Measurements from ENCODE around the gene GALNT14.

The GALNT14 gene

GRCh38 chr2:30990671-30991070 lies 147.6 kb downstream of the GALNT14 start:
- H3K27me3 ChIP-seq (ENCODE audit: low read depth): no peaks in the 10 kb centered on the region
- DNase-seq (ENCODE audit: low spot score in 2 of 2): no peak
- H3K4me3 ChIP-seq: no peak overlapping the region
- no peaks in the 10 kb centered on the region for H3K4me1 ChIP-seq
- in situ Hi-C loops (cut with MboI; ENCODE audit: low sequenced_read_pairs): no loop called here
- H3K36me3 ChIP-seq (replicated peaks): no peaks in the 10 kb centered on the region
- no peaks in the 10 kb centered on the region for H3K9me3 ChIP-seq

GRCh38 chr2:30990176-30990575 lies 148.1 kb downstream of the GALNT14 start:
- no peaks in the 10 kb centered on the region for H3K27me3 ChIP-seq (ENCODE audit: low read depth)
- H3K4me3 ChIP-seq: no peak overlapping the region
- H3K9me3 ChIP-seq: no peaks in the 10 kb centered on the region
- no peaks in the 10 kb centered on the region for H3K36me3 ChIP-seq (replicated peaks)
- in situ Hi-C loops (cut with MboI; ENCODE audit: low sequenced_read_pairs): no loop called here
- no peak for DNase-seq (ENCODE audit: low spot score in 2 of 2)
- H3K4me1 ChIP-seq: no peaks in the 10 kb centered on the region

- Histone ChIP-seq H3K4me3 (no peak overlapping the region), H3K9me3 (no peaks in the 10 kb centered on the region), H3K4me1 (no peaks in the 10 kb centered on the region), H3K36me3 (replicated peaks) (no peaks in the 10 kb centered on the region), H3K27me3 (ENCODE audit: low read depth) (no peaks in the 10 kb centered on the region)
- DNase-seq (ENCODE audit: low spot score in 2 of 2): no peak
- in situ Hi-C loops (cut with MboI; ENCODE audit: low sequenced_read_pairs): no loop called here
These were observed 148.5 kb downstream of the GALNT14 start for GRCh38 chr2:30989746-30990145.

GRCh38 chr2:30987566-30987965 lies 150.7 kb downstream of the GALNT14 start:
- DNase-seq (ENCODE audit: low spot score in 2 of 2): no peak
- in situ Hi-C loops (cut with MboI; ENCODE audit: low sequenced_read_pairs): no loop called here
- Histone ChIP-seq H3K27me3 (ENCODE audit: low read depth) (no peaks in the 10 kb centered on the region), H3K36me3 (replicated peaks) (no peaks in the 10 kb centered on the region), H3K9me3 (no peaks in the 10 kb centered on the region), H3K4me3 (no peak overlapping the region), H3K4me1 (no peaks in the 10 kb centered on the region)

GRCh38 chr2:30986231-30986580 lies 152.0 kb downstream of the GALNT14 start:
- Histone ChIP-seq H3K4me1 (no peaks in the 10 kb centered on the region), H3K9me3 (no peaks in the 10 kb centered on the region), H3K36me3 (replicated peaks) (no peaks in the 10 kb centered on the region), H3K4me3 (no peak overlapping the region), H3K27me3 (ENCODE audit: low read depth) (no peaks in the 10 kb centered on the region)
- no peak for DNase-seq (ENCODE audit: low spot score in 2 of 2)
- in situ Hi-C loops (cut with MboI; ENCODE audit: low sequenced_read_pairs): no loop called here

GRCh38 chr2:30985493-30986230 lies 152.6 kb downstream of the GALNT14 start:
- H3K4me1 ChIP-seq: no peaks in the 10 kb centered on the region
- DNase-seq (ENCODE audit: low spot score in 2 of 2): no peak
- no peaks in the 10 kb centered on the region for H3K27me3 ChIP-seq (ENCODE audit: low read depth)
- H3K36me3 ChIP-seq (replicated peaks): no peaks in the 10 kb centered on the region
- in situ Hi-C loops (cut with MboI; ENCODE audit: low sequenced_read_pairs): no loop called here
- H3K9me3 ChIP-seq: no peaks in the 10 kb centered on the region
- H3K4me3 ChIP-seq: no peak overlapping the region

- H3K36me3 ChIP-seq (replicated peaks): no peaks in the 10 kb centered on the region
- in situ Hi-C loops (cut with MboI; ENCODE audit: low sequenced_read_pairs): no loop called here
These were observed 154.1 kb downstream of the GALNT14 start for GRCh38 chr2:30984148-30984547.

GRCh38 chr2:30981510-30981909 lies 156.7 kb downstream of the GALNT14 start:
- Histone ChIP-seq H3K4me3 (no peak overlapping the region), H3K36me3 (replicated peaks) (no peaks in the 10 kb centered on the region), H3K4me1 (no peaks in the 10 kb centered on the region), H3K9me3 (no peaks in the 10 kb centered on the region), H3K27me3 (ENCODE audit: low read depth) (no peaks in the 10 kb centered on the region)
- DNase-seq (ENCODE audit: low spot score in 2 of 2): no peak
- in situ Hi-C loops (cut with MboI; ENCODE audit: low sequenced_read_pairs): no loop called here

More at GRCh38 chr2:30984148-30984547, 154.1 kb downstream of the GALNT14 start:
- DNase-seq (ENCODE audit: low spot score in 2 of 2): no peak
- H3K4me3 ChIP-seq: no peak overlapping the region
- H3K9me3 ChIP-seq: no peaks in the 10 kb centered on the region
- no peaks in the 10 kb centered on the region for H3K27me3 ChIP-seq (ENCODE audit: low read depth)
- no peaks in the 10 kb centered on the region for H3K4me1 ChIP-seq

GRCh38 chr2:30981096-30981495 lies 157.1 kb downstream of the GALNT14 start:
- in situ Hi-C loops (cut with MboI; ENCODE audit: low sequenced_read_pairs): no loop called here
- Histone ChIP-seq H3K36me3 (replicated peaks) (no peaks in the 10 kb centered on the region), H3K4me3 (no peak overlapping the region), H3K27me3 (ENCODE audit: low read depth) (no peaks in the 10 kb centered on the region), H3K4me1 (no peaks in the 10 kb centered on the region), H3K9me3 (no peaks in the 10 kb centered on the region)
- no peak for DNase-seq (ENCODE audit: low spot score in 2 of 2)

- in situ Hi-C loops (cut with MboI; ENCODE audit: low sequenced_read_pairs): no loop called here
These were observed 158.4 kb downstream of the GALNT14 start for GRCh38 chr2:30979822-30980245.

GRCh38 chr2:30978854-30979253 lies 159.4 kb downstream of the GALNT14 start:
- in situ Hi-C loops (cut with MboI; ENCODE audit: low sequenced_read_pairs): no loop called here
- DNase-seq (ENCODE audit: low spot score in 2 of 2): no peak
- no peaks in the 10 kb centered on the region for H3K4me1 ChIP-seq
- H3K9me3 ChIP-seq: no peaks in the 10 kb centered on the region
- H3K36me3 ChIP-seq (replicated peaks): no peaks in the 10 kb centered on the region
- H3K27me3 ChIP-seq (ENCODE audit: low read depth): no peaks in the 10 kb centered on the region
- no peak overlapping the region for H3K4me3 ChIP-seq

More at GRCh38 chr2:30979822-30980245, 158.4 kb downstream of the GALNT14 start:
- Histone ChIP-seq H3K4me1 (no peaks in the 10 kb centered on the region), H3K27me3 (ENCODE audit: low read depth) (no peaks in the 10 kb centered on the region), H3K9me3 (no peaks in the 10 kb centered on the region), H3K36me3 (replicated peaks) (no peaks in the 10 kb centered on the region), H3K4me3 (no peak overlapping the region)
- DNase-seq (ENCODE audit: low spot score in 2 of 2): no peak

- in situ Hi-C loops (cut with MboI; ENCODE audit: low sequenced_read_pairs): no loop called here
- no peak overlapping the region for H3K4me3 ChIP-seq
- no peaks in the 10 kb centered on the region for H3K36me3 ChIP-seq (replicated peaks)
- H3K4me1 ChIP-seq: no peaks in the 10 kb centered on the region
- no peak for DNase-seq (ENCODE audit: low spot score in 2 of 2)
- H3K27me3 ChIP-seq (ENCODE audit: low read depth): no peaks in the 10 kb centered on the region
- no peaks in the 10 kb centered on the region for H3K9me3 ChIP-seq
These were observed 160.2 kb downstream of the GALNT14 start for GRCh38 chr2:30978044-30978443.

GRCh38 chr2:30975156-30975555 lies 163.1 kb downstream of the GALNT14 start:
- Histone ChIP-seq H3K4me1 (no peaks in the 10 kb centered on the region), H3K36me3 (replicated peaks) (no peaks in the 10 kb centered on the region), H3K9me3 (no peaks in the 10 kb centered on the region), H3K4me3 (no peak overlapping the region), H3K27me3 (ENCODE audit: low read depth) (no peaks in the 10 kb centered on the region)
- DNase-seq (ENCODE audit: low spot score in 2 of 2): no peak
- in situ Hi-C loops (cut with MboI; ENCODE audit: low sequenced_read_pairs): no loop called here

GRCh38 chr2:30974554-30974953 lies 163.7 kb downstream of the GALNT14 start:
- no peaks in the 10 kb centered on the region for H3K27me3 ChIP-seq (ENCODE audit: low read depth)
- DNase-seq (ENCODE audit: low spot score in 2 of 2): no peak
- no peaks in the 10 kb centered on the region for H3K4me1 ChIP-seq
- in situ Hi-C loops (cut with MboI; ENCODE audit: low sequenced_read_pairs): no loop called here
- no peaks in the 10 kb centered on the region for H3K9me3 ChIP-seq
- H3K36me3 ChIP-seq (replicated peaks): no peaks in the 10 kb centered on the region
- H3K4me3 ChIP-seq: no peak overlapping the region

- H3K4me1 ChIP-seq: no peaks in the 10 kb centered on the region
- no peak for DNase-seq (ENCODE audit: low spot score in 2 of 2)
- no peaks in the 10 kb centered on the region for H3K27me3 ChIP-seq (ENCODE audit: low read depth)
- H3K4me3 ChIP-seq: no peak overlapping the region
- in situ Hi-C loops (cut with MboI; ENCODE audit: low sequenced_read_pairs): no loop called here
- no peaks in the 10 kb centered on the region for H3K36me3 ChIP-seq (replicated peaks)
- no peaks in the 10 kb centered on the region for H3K9me3 ChIP-seq
These were observed 164.1 kb downstream of the GALNT14 start for GRCh38 chr2:30974092-30974491.

Data from HAP-1 (cell line).